Stimulated activated CD8-positive, alpha-beta memory T cell treated with anti-CD3 and anti-CD28 coated beads, Interleukin-4, amount 100 ng/mL, for 4 hours (primary cell): ENCODE results near the gene SELE.
"Not testable (repeated sequence)": the region's sequence is repeated elsewhere in the genome, so short reads cannot be mapped to it uniquely, and the experiment has no call there.

Experiments
- DNase-seq, 2 donors: peaks; one replicate each; pipeline ENCODE4 v3.0.0-alpha.2; 2020; ENCODE audit warnings: low read depth in 2 of 2, low spot score in 1 of 2

SELE gene

DNA sequence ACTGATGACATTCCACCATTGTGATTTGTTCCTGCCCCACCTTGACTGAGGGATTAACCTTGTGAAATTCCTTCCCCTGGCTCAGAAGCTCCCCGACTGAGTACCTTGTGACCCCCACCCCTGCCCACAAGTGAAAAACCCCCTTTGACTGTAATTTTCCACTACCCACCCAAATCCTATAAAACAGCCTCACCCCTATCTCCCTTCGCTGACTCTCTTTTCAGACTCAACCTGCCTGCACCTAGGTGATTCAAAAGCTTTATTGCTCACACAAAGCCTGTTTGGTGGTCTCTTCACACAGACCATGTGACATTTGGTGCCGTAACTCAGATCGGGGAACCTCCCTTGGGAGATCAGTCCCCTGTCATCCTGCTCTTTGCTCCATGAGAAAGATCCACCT is 50.7 kb downstream of the SELE start:
- DNase-seq, result not testable (repeated sequence)

GRCh38 chr1:169682071-169682470 is 51.8 kb downstream of the SELE start:
- DNase-seq, result no peak

GRCh38 chr1:169681140-169681539 is 52.7 kb downstream of the SELE start:
- no peak for DNase-seq

DNA sequence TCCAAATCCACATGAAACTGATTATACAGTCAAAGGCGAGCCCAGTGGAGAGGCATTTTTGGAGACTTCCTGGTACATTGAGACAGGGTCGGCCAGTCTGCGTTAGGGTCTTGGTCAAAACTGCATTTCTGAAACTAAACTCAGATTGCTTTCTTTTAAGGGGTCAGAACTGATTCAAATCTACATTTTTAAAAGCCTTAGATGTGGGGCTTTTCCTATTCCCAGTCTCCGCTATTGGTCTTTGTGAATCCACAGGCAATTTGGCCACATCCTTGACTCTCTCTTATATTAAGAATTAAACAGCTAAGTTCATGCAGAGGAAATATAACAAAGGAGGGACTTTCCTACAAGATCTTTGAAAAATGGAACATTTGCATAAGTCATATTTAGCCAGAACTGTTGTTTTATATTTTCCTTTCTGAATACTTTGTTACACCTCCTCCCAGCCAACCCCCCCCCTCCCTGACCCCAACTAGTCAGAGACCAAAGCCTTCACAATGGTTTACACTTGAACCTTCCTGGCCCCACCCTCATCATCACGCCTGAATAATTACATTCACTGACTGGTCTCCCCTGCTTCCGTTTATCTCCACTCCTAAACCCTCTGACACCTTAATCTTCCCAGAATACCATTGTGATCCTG is 53.4 kb downstream of the SELE start:
- DNase-seq, result peak in 1 of 2 donors; percentile 58

- DNase-seq, result no peak
These were observed 54.2 kb downstream of the SELE start for GRCh38 chr1:169679692-169680091.

- DNase-seq, result no peak
These were observed 57.9 kb downstream of the SELE start for GRCh38 chr1:169676001-169676400.
